ENCODE results near the gene ASB11.
A peak's percentile ranks its signal among the peaks of the same experiment; 100 is the strongest.

The ASB11 gene

GRCh38 chrX:15315509-15315908, at the start of gene ASB11:
ASB11 (minus strand) TSS chrX:15315640; CDS start chrX:15315605, 35 bp downstream.
- Histone ChIP-seq H3K9me3 (ENCODE audit: control insufficient read depth, insufficient read depth, low read length) (no peaks in the 10 kb centered on the region), H3K4me1 (ENCODE audit: control insufficient read depth, insufficient read depth, low read length) (no peaks in the 10 kb centered on the region), H3K27me3 (ENCODE audit: control insufficient read depth, insufficient read depth, low read length) (no peaks in the 10 kb centered on the region), H3K4me3 (ENCODE audit: low read depth, low read length) (no peak within 1 kb of the TSS), H3K9ac (ENCODE audit: low read depth, low read length) (no peak within 1 kb of the TSS), H3K36me3 (ENCODE audit: control insufficient read depth, insufficient read depth, low read length) (no peaks in the 10 kb centered on the region)

GRCh38 chrX:15359701-15360100, 44.3 kb upstream of the ASB11 start:
- H3K27me3 ChIP-seq (ENCODE audit: control insufficient read depth, insufficient read depth, low read length) = no peaks in the 10 kb centered on the region
- no peaks in the 10 kb centered on the region for H3K4me1 ChIP-seq (ENCODE audit: control insufficient read depth, insufficient read depth, low read length)
- H3K9me3 ChIP-seq (ENCODE audit: control insufficient read depth, insufficient read depth, low read length) = no peaks in the 10 kb centered on the region
- no peaks in the 10 kb centered on the region for H3K36me3 ChIP-seq (ENCODE audit: control insufficient read depth, insufficient read depth, low read length)
- no peak overlapping the region for H3K4me3 ChIP-seq (ENCODE audit: low read depth, low read length)
- H3K9ac ChIP-seq (ENCODE audit: low read depth, low read length) = no peak overlapping the region

GRCh38 chrX:15358533-15358932, 43.1 kb upstream of the ASB11 start:
- Histone ChIP-seq H3K27me3 (ENCODE audit: control insufficient read depth, insufficient read depth, low read length) (no peaks in the 10 kb centered on the region), H3K4me3 (ENCODE audit: low read depth, low read length) (no peak overlapping the region), H3K4me1 (ENCODE audit: control insufficient read depth, insufficient read depth, low read length) (no peaks in the 10 kb centered on the region), H3K9me3 (ENCODE audit: control insufficient read depth, insufficient read depth, low read length) (no peaks in the 10 kb centered on the region), H3K36me3 (ENCODE audit: control insufficient read depth, insufficient read depth, low read length) (no peaks in the 10 kb centered on the region), H3K9ac (ENCODE audit: low read depth, low read length) (no peak overlapping the region)

GRCh38 chrX:15356444-15356843, 41.0 kb upstream of the ASB11 start:
- no peaks in the 10 kb centered on the region for H3K27me3 ChIP-seq (ENCODE audit: control insufficient read depth, insufficient read depth, low read length)
- H3K9ac ChIP-seq (ENCODE audit: low read depth, low read length) = no peak overlapping the region
- H3K4me1 ChIP-seq (ENCODE audit: control insufficient read depth, insufficient read depth, low read length) = no peaks in the 10 kb centered on the region
- H3K4me3 ChIP-seq (ENCODE audit: low read depth, low read length) = no peak overlapping the region
- H3K36me3 ChIP-seq (ENCODE audit: control insufficient read depth, insufficient read depth, low read length) = no peaks in the 10 kb centered on the region
- no peaks in the 10 kb centered on the region for H3K9me3 ChIP-seq (ENCODE audit: control insufficient read depth, insufficient read depth, low read length)

GRCh38 chrX:15350329-15350996, 35.0 kb upstream of the ASB11 start:
- Histone ChIP-seq H3K9ac (ENCODE audit: low read depth, low read length) (no peak overlapping the region), H3K4me3 (ENCODE audit: low read depth, low read length) (no peak overlapping the region), H3K27me3 (ENCODE audit: control insufficient read depth, insufficient read depth, low read length) (peaks cover 7% of the 10 kb centered on the region), H3K4me1 (ENCODE audit: control insufficient read depth, insufficient read depth, low read length) (peaks cover 2% of the 10 kb centered on the region), H3K9me3 (ENCODE audit: control insufficient read depth, insufficient read depth, low read length) (no peaks in the 10 kb centered on the region), H3K36me3 (ENCODE audit: control insufficient read depth, insufficient read depth, low read length) (no peaks in the 10 kb centered on the region)

GRCh38 chrX:15349046-15349445, 33.6 kb upstream of the ASB11 start:
- Histone ChIP-seq H3K36me3 (ENCODE audit: control insufficient read depth, insufficient read depth, low read length) (no peaks in the 10 kb centered on the region), H3K9ac (ENCODE audit: low read depth, low read length) (no peak overlapping the region), H3K27me3 (ENCODE audit: control insufficient read depth, insufficient read depth, low read length) (peaks cover 16% of the 10 kb centered on the region), H3K4me1 (ENCODE audit: control insufficient read depth, insufficient read depth, low read length) (peaks cover 2% of the 10 kb centered on the region), H3K4me3 (ENCODE audit: low read depth, low read length) (no peak overlapping the region), H3K9me3 (ENCODE audit: control insufficient read depth, insufficient read depth, low read length) (no peaks in the 10 kb centered on the region)

GRCh38 chrX:15345976-15346375, 30.5 kb upstream of the ASB11 start:
- no peaks in the 10 kb centered on the region for H3K36me3 ChIP-seq (ENCODE audit: control insufficient read depth, insufficient read depth, low read length)
- no peaks in the 10 kb centered on the region for H3K9me3 ChIP-seq (ENCODE audit: control insufficient read depth, insufficient read depth, low read length)
- peaks cover 23% of the 10 kb centered on the region for H3K27me3 ChIP-seq (ENCODE audit: control insufficient read depth, insufficient read depth, low read length)
- no peak overlapping the region for H3K4me3 ChIP-seq (ENCODE audit: low read depth, low read length)
- H3K4me1 ChIP-seq (ENCODE audit: control insufficient read depth, insufficient read depth, low read length) = peaks cover 2% of the 10 kb centered on the region
- H3K9ac ChIP-seq (ENCODE audit: low read depth, low read length) = no peak overlapping the region

GRCh38 chrX:15344106-15344505, 28.7 kb upstream of the ASB11 start:
- Histone ChIP-seq H3K4me3 (ENCODE audit: low read depth, low read length) (no peak overlapping the region), H3K9ac (ENCODE audit: low read depth, low read length) (no peak overlapping the region), H3K4me1 (ENCODE audit: control insufficient read depth, insufficient read depth, low read length) (peaks cover 2% of the 10 kb centered on the region), H3K9me3 (ENCODE audit: control insufficient read depth, insufficient read depth, low read length) (no peaks in the 10 kb centered on the region), H3K27me3 (ENCODE audit: control insufficient read depth, insufficient read depth, low read length) (peaks cover 29% of the 10 kb centered on the region), H3K36me3 (ENCODE audit: control insufficient read depth, insufficient read depth, low read length) (no peaks in the 10 kb centered on the region)

- Histone ChIP-seq H3K9ac (ENCODE audit: low read depth, low read length) (no peak overlapping the region), H3K27me3 (ENCODE audit: control insufficient read depth, insufficient read depth, low read length) (peaks cover 29% of the 10 kb centered on the region), H3K9me3 (ENCODE audit: control insufficient read depth, insufficient read depth, low read length) (no peaks in the 10 kb centered on the region), H3K4me1 (ENCODE audit: control insufficient read depth, insufficient read depth, low read length) (peaks cover 2% of the 10 kb centered on the region), H3K4me3 (ENCODE audit: low read depth, low read length) (no peak overlapping the region), H3K36me3 (ENCODE audit: control insufficient read depth, insufficient read depth, low read length) (no peaks in the 10 kb centered on the region)
These were observed 27.6 kb upstream of the ASB11 start for GRCh38 chrX:15343075-15343476.

- peaks cover 25% of the 10 kb centered on the region for H3K27me3 ChIP-seq (ENCODE audit: control insufficient read depth, insufficient read depth, low read length)
- H3K4me3 ChIP-seq (ENCODE audit: low read depth, low read length) = no peak overlapping the region
- no peaks in the 10 kb centered on the region for H3K9me3 ChIP-seq (ENCODE audit: control insufficient read depth, insufficient read depth, low read length)
- H3K9ac ChIP-seq (ENCODE audit: low read depth, low read length) = no peak overlapping the region
- no peaks in the 10 kb centered on the region for H3K36me3 ChIP-seq (ENCODE audit: control insufficient read depth, insufficient read depth, low read length)
- peaks cover 2% of the 10 kb centered on the region for H3K4me1 ChIP-seq (ENCODE audit: control insufficient read depth, insufficient read depth, low read length)
These were observed 25.4 kb upstream of the ASB11 start for GRCh38 chrX:15340867-15341266.

- Histone ChIP-seq H3K9me3 (ENCODE audit: control insufficient read depth, insufficient read depth, low read length) (no peaks in the 10 kb centered on the region), H3K36me3 (ENCODE audit: control insufficient read depth, insufficient read depth, low read length) (no peaks in the 10 kb centered on the region), H3K4me1 (ENCODE audit: control insufficient read depth, insufficient read depth, low read length) (no peaks in the 10 kb centered on the region), H3K27me3 (ENCODE audit: control insufficient read depth, insufficient read depth, low read length) (peaks cover 6% of the 10 kb centered on the region), H3K4me3 (ENCODE audit: low read depth, low read length) (peak overlapping the region; percentile 54), H3K9ac (ENCODE audit: low read depth, low read length) (no peak overlapping the region)
These were observed 20.6 kb upstream of the ASB11 start for GRCh38 chrX:15336023-15336413.

- Histone ChIP-seq H3K27me3 (ENCODE audit: control insufficient read depth, insufficient read depth, low read length) (peaks cover 6% of the 10 kb centered on the region), H3K4me1 (ENCODE audit: control insufficient read depth, insufficient read depth, low read length) (no peaks in the 10 kb centered on the region), H3K36me3 (ENCODE audit: control insufficient read depth, insufficient read depth, low read length) (no peaks in the 10 kb centered on the region), H3K4me3 (ENCODE audit: low read depth, low read length) (peak within 1 kb of the TSS; percentile 84), H3K9me3 (ENCODE audit: control insufficient read depth, insufficient read depth, low read length) (no peaks in the 10 kb centered on the region), H3K9ac (ENCODE audit: low read depth, low read length) (peak within 1 kb of the TSS; percentile 76)
These were observed 19.9 kb upstream of the ASB11 start, which contains the start of gene PIGA for GRCh38 chrX:15335135-15336022. PIGA (minus strand) TSS chrX:15335523; CDS start chrX:15331930, 3,593 bp downstream.
